ENCODE results near the gene SRPX2.

DNA sequence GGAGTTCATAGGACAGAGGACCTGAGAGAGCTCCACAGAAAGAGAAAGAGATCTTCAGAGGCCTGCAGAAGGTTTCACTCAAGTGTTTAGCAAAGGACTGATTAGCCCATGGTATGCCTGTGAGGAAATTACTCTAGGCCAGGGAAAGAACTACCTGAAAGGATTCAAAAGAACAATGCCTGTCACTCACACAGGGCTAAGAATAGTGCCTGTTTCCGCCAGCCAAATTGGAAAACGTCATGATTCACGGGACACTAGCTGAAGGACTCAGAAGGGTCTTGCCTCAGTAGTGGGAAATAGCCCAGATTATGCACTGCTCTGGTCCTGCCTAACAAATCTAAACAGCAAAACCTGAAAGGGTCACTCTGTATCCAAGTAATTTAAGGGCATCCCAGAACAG lies 66.8 kb downstream of the SRPX2 start:
- TF ChIP-seq, protein P1, sequence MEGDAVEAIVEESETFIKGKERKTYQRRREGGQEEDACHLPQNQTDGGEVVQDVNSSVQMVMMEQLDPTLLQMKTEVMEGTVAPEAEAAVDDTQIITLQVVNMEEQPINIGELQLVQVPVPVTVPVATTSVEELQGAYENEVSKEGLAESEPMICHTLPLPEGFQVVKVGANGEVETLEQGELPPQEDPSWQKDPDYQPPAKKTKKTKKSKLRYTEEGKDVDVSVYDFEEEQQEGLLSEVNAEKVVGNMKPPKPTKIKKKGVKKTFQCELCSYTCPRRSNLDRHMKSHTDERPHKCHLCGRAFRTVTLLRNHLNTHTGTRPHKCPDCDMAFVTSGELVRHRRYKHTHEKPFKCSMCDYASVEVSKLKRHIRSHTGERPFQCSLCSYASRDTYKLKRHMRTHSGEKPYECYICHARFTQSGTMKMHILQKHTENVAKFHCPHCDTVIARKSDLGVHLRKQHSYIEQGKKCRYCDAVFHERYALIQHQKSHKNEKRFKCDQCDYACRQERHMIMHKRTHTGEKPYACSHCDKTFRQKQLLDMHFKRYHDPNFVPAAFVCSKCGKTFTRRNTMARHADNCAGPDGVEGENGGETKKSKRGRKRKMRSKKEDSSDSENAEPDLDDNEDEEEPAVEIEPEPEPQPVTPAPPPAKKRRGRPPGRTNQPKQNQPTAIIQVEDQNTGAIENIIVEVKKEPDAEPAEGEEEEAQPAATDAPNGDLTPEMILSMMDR (IDR thresholded peaks at IDR 0.05 in 2 of 3, conservative IDR thresholded peaks at IDR 0.05 in 1 of 3; ENCODE audit: insufficient read depth in 2 of 3, low read depth in 1 of 3, low read length in 3 of 3), result no peak
- TF ChIP-seq ZNF507 (tag; conservative IDR thresholded peaks at IDR 0.05), result no peak
- no peak for TF ChIP-seq LCOR (CRISPR knock-in tag; IDR thresholded peaks at IDR 0.05)
- TF ChIP-seq NR1H2 (CRISPR knock-in tag; IDR thresholded peaks at IDR 0.05), result no peak
- TF ChIP-seq ILF3 (IDR thresholded peaks at IDR 0.05; ENCODE audit: borderline replicate concordance), result no peak
